Lower leg skin (tissue), 3 donors: ENCODE data around the gene FAM78A.

Experiments used
- CTCF ChIP-seq, 3 donors: fragments of 450-650 bp; IDR thresholded peaks; one replicate each; pipeline ENCODE4 v1.5.1; 2016; ENCODE audit warnings: antibody characterized with exemption in 3 of 3, mild to moderate bottlenecking in 3 of 3, moderate library complexity in 2 of 3
- POLR2A ChIP-seq, 2 donors: fragments of 450-650 bp; IDR thresholded peaks; one replicate each; pipeline ENCODE4 v1.6.1; 2016 to 2017; ENCODE audit warnings: antibody characterized with exemption in 2 of 2, mild to moderate bottlenecking in 1 of 2, moderate library complexity in 1 of 2

- no peak for TF ChIP-seq CTCF (IDR thresholded peaks at IDR 0.05)
- no peak for TF ChIP-seq POLR2A (IDR thresholded peaks at IDR 0.05)
Observed at GRCh38 chr9:131288217-131288616, 11.9 kb upstream of the FAM78A start.
